Central memory CD8-positive, alpha-beta T cell (primary cell): ENCODE measurements around the gene EME2.

Experiments used
- ATAC-seq: fragments of 150-1000 bp; cut with Tn5 transposase; replicated peaks from 2 replicates; pipeline ENCODE4 v1.10.0; 2022; ENCODE audit warnings: mild to moderate bottlenecking, moderate FRiP score, moderate number of reproducible peaks; ENCODE audit not compliant: poor library complexity, severe bottlenecking; ENCODE audit errors: extremely low read depth
- DNase-seq, 2 donors: peaks; one replicate each; pipeline ENCODE4 v3.0.0; 2021; ENCODE audit warnings: low spot score in 2 of 2
- H3K27ac Mint-ChIP-seq: one replicate; pipeline ENCODE4 v1.8.0; 2022; ENCODE audit warnings: low read depth, mild to moderate bottlenecking, moderate library complexity, mixed read lengths
- H3K27me3 Mint-ChIP-seq: one replicate; pipeline ENCODE4 v1.8.0; 2022; ENCODE audit warnings: mixed read lengths
- H3K36me3 Mint-ChIP-seq: one replicate; pipeline ENCODE4 v1.8.0; 2022; ENCODE audit warnings: mild to moderate bottlenecking, moderate library complexity, mixed read lengths; ENCODE audit not compliant: insufficient read depth
- H3K4me1 Mint-ChIP-seq: one replicate; pipeline ENCODE4 v1.8.0; 2022; ENCODE audit warnings: mixed read lengths
- H3K4me3 Mint-ChIP-seq: one replicate; pipeline ENCODE4 v1.8.0; 2022; ENCODE audit warnings: mild to moderate bottlenecking, moderate library complexity, mixed read lengths
- H3K9me3 Mint-ChIP-seq: one replicate; pipeline ENCODE4 v1.8.0; 2022; ENCODE audit warnings: mixed read lengths

The EME2 gene

GRCh38 chr16:1734123-1734522 lies 38.5 kb upstream of the EME2 start:
- Mint-ChIP-seq H3K9me3 (no peaks in the 10 kb centered on the region), H3K4me1 (no peaks in the 10 kb centered on the region), H3K27me3 (no peaks in the 10 kb centered on the region), H3K4me3 (no peak overlapping the region), H3K36me3 (peaks cover 7% of the 10 kb centered on the region), H3K27ac (no peak overlapping the region)
- no peak for ATAC-seq
- DNase-seq, result no peak

GRCh38 chr16:1734816-1735215 lies 37.8 kb upstream of the EME2 start:
- peaks cover 6% of the 10 kb centered on the region for H3K36me3 Mint-ChIP-seq

GRCh38 chr16:1740234-1740633 lies 32.4 kb upstream of the EME2 start:
- Mint-ChIP-seq H3K9me3 (no peaks in the 10 kb centered on the region), H3K27ac (no peak overlapping the region), H3K4me1 (no peaks in the 10 kb centered on the region), H3K27me3 (no peaks in the 10 kb centered on the region), H3K4me3 (no peak overlapping the region), H3K36me3 (peaks cover 7% of the 10 kb centered on the region)
- DNase-seq (no peak), ATAC-seq (no peak)

More at GRCh38 chr16:1734816-1735215, 37.8 kb upstream of the EME2 start:
- no peaks in the 10 kb centered on the region for H3K9me3 Mint-ChIP-seq
- H3K4me1 Mint-ChIP-seq, result no peaks in the 10 kb centered on the region
- no peak overlapping the region for H3K27ac Mint-ChIP-seq
- H3K4me3 Mint-ChIP-seq, result no peak overlapping the region
- no peak for DNase-seq
- H3K27me3 Mint-ChIP-seq, result no peaks in the 10 kb centered on the region
- no peak for ATAC-seq

DNA sequence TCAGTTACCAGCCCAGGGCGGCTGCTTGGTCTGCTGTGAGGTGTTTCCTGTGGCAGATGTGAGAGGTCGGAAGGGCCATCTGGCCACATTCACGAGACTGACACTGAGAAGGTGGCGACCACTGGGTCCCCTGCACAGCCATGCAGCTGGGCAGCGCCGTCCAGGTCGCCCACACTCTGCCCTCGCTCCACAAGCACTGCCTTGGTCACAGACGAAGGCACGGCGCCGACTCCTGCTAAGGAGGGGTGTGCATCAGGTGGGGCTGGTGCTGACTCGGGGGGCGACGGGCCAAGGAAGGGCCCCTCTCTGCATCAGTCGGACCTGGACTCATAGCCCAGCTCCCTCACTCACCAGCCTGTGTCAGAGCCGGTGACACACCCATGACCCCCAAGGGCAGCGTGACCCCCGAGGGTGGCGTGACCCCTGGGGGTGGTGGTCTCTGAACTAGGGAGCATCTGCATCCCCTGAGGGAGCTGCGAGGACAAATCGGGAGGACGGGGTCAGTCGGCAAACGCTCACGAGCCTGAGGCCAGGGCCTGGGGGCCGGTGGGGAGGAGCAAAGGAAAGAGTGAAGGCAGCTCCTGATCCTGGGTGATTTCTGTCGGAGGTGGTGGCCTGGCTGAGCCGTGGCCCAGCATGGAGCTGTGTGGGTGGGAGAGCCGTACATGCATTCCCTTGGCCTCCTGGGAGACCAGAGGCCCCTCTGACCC lies 31.7 kb upstream of the EME2 start:
- no peak for DNase-seq
- H3K27ac Mint-ChIP-seq, result no peak overlapping the region

DNA sequence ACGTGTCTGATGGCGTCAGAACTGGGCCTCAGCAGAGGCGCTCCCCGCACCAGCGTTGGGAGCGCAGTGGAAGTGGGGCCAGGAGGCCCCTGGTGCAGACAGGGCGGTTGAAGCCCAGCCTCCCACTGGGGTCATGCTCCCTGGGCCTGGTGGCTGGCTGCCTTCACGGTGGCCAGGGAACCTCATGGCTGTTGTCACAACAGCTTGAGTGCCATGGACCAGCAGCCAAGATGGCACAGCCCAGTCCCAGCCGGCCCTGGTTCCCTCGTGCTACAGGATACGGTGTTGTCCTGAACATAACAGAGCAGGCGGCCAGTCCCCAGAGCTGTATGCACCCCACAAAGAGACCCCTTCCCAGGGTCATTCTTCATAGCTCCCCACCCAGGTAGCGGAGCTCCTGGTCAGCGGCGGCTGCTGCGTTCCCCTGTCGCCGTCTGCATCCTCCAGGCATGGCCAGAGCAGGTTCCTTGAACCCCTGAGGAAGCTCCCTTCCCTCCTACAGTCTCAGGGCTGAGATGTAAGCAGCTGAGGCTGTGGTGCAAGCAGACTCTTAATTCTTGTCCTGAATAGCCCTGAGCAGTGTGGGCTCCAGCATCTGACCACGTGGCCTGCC lies 31.0 kb upstream of the EME2 start:
- Mint-ChIP-seq H3K36me3 (peaks cover 9% of the 10 kb centered on the region), H3K9me3 (no peaks in the 10 kb centered on the region), H3K27me3 (no peaks in the 10 kb centered on the region), H3K4me1 (no peaks in the 10 kb centered on the region), H3K4me3 (no peak overlapping the region), H3K27ac (peak overlapping the region; percentile 55)
- DNase-seq, result no peak
- no peak for ATAC-seq

More for the DNA sequence above, 31.7 kb upstream of the EME2 start:
- ATAC-seq, result no peak
- peaks cover 9% of the 10 kb centered on the region for H3K36me3 Mint-ChIP-seq
- H3K9me3 Mint-ChIP-seq, result no peaks in the 10 kb centered on the region
- H3K4me3 Mint-ChIP-seq, result no peak overlapping the region
- no peaks in the 10 kb centered on the region for H3K4me1 Mint-ChIP-seq
- H3K27me3 Mint-ChIP-seq, result no peaks in the 10 kb centered on the region

- no peak for ATAC-seq
- H3K4me1 Mint-ChIP-seq, result no peaks in the 10 kb centered on the region
- peaks cover 19% of the 10 kb centered on the region for H3K36me3 Mint-ChIP-seq
- DNase-seq, result no peak
- H3K9me3 Mint-ChIP-seq, result no peaks in the 10 kb centered on the region
- H3K27me3 Mint-ChIP-seq, result no peaks in the 10 kb centered on the region
- no peak overlapping the region for H3K27ac Mint-ChIP-seq
- H3K4me3 Mint-ChIP-seq, result no peak overlapping the region
Observed at GRCh38 chr16:1743376-1744337, 29.0 kb upstream of the EME2 start.

GRCh38 chr16:1744338-1744840 lies 28.2 kb upstream of the EME2 start:
- Mint-ChIP-seq H3K9me3 (no peaks in the 10 kb centered on the region), H3K4me3 (no peak overlapping the region), H3K27me3 (no peaks in the 10 kb centered on the region), H3K36me3 (peaks cover 23% of the 10 kb centered on the region), H3K27ac (no peak overlapping the region), H3K4me1 (no peaks in the 10 kb centered on the region)
- ATAC-seq, result no peak
- DNase-seq, result no peak

DNA sequence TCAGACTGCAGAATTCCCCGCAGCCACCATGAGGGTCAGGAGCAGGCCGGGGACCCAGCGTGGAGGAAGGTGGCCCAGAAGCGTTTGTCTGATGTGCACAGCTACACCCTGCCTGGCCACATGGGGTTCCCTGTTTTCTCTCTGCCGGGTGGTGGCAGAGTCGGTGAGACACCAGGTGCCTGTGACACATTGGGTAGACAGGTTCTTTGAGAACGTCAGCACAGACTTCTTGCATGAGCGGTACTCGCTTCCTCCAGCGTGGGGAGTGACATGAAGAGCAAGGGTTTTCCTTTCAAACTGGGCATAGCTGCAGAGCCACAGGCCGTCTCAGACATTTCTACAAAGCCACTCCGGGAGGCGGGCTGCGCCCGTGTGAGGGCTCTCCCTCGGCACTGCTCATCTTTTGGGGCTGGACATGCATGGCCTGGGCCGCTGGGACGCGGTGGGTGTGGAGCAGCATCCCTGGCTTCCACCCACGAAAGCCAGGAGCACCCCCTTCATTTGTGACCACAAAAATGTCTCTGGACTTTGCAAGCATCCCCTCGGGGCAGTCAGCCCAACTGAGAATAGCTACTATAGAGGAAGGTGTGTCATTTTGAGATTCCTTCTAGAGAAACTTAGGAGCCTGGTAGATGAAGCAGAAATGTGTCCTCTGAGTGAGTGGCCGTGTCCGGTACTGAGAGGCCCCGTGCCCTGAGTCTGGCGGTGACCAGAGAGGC lies 27.3 kb upstream of the EME2 start:
- Mint-ChIP-seq H3K27ac (no peak overlapping the region), H3K27me3 (no peaks in the 10 kb centered on the region), H3K4me1 (no peaks in the 10 kb centered on the region), H3K4me3 (no peak overlapping the region), H3K9me3 (no peaks in the 10 kb centered on the region), H3K36me3 (peaks cover 27% of the 10 kb centered on the region)
- ATAC-seq (no peak), DNase-seq (no peak)

GRCh38 chr16:1745900-1746692 lies 26.5 kb upstream of the EME2 start:
- ATAC-seq (no peak), DNase-seq (no peak)
- Mint-ChIP-seq H3K4me1 (no peaks in the 10 kb centered on the region), H3K4me3 (no peak overlapping the region), H3K27me3 (no peaks in the 10 kb centered on the region), H3K27ac (no peak overlapping the region), H3K9me3 (no peaks in the 10 kb centered on the region), H3K36me3 (peaks cover 30% of the 10 kb centered on the region)

DNA sequence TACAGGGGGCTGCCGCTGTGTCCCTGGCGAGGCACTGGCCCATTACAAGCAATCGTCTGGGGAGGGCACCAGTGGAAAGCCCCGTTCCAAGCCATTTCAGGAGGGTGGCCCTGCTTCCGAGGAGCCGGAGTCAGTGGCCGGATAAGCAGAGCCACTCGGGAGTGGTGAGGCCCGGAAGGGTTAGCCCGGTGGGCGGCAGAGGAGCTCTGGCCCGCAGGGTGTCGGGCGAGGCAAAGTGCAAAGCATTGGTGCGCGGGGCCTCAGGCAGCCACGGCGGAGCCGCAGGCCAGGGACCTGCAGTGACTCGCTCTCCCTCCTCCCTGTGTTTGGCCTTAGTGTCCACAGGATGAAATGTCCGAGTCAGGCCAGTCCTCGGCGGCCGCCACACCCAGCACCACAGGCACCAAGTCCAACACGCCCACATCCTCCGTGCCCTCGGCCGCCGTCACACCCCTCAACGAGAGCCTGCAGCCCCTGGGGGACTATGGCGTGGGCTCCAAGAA lies 25.9 kb upstream of the EME2 start:
- DNase-seq (no peak), ATAC-seq (no peak)
- Mint-ChIP-seq H3K4me1 (no peaks in the 10 kb centered on the region), H3K4me3 (no peak overlapping the region), H3K9me3 (no peaks in the 10 kb centered on the region), H3K27ac (no peak overlapping the region), H3K36me3 (peaks cover 35% of the 10 kb centered on the region), H3K27me3 (no peaks in the 10 kb centered on the region)

- no peak for DNase-seq
- Mint-ChIP-seq H3K4me1 (no peaks in the 10 kb centered on the region), H3K4me3 (no peak overlapping the region), H3K36me3 (peaks cover 36% of the 10 kb centered on the region), H3K9me3 (no peaks in the 10 kb centered on the region), H3K27me3 (no peaks in the 10 kb centered on the region), H3K27ac (no peak overlapping the region)
- ATAC-seq, result no peak
Observed at GRCh38 chr16:1747934-1748333, 24.7 kb upstream of the EME2 start.
